ENCODE results near the gene N4BP3.
"Not testable (repeated sequence)": the region's sequence is repeated elsewhere in the genome, so short reads cannot be mapped to it uniquely, and the experiment has no call there.

Gene N4BP3

GRCh38 chr5:178113141-178113787, at the start of gene N4BP3:
TSS of gene N4BP3 (plus strand) at chr5:178113532. CDS start at chr5:178119584, 6,052 bp downstream.
- peak in 2 of 56 donors; percentile 35 to 55 for DNase-seq

- no peak for DNase-seq
These were observed 45.6 kb upstream of the N4BP3 start for GRCh38 chr5:178067755-178068154.

- peak in 2 of 56 donors; percentile 2 to 11 for DNase-seq
These were observed 45.0 kb upstream of the N4BP3 start for GRCh38 chr5:178068293-178068692.

- peak in 7 of 56 donors; percentile 0 to 15 (median 10) for DNase-seq
These were observed 43.4 kb upstream of the N4BP3 start for GRCh38 chr5:178069909-178070308.

- no peak for DNase-seq
These were observed 42.2 kb upstream of the N4BP3 start for GRCh38 chr5:178071108-178071507.

- no peak for DNase-seq
These were observed 40.6 kb upstream of the N4BP3 start for GRCh38 chr5:178072749-178073148.

- peak in 3 of 56 donors; percentile 7 to 55 (median 9) for DNase-seq
These were observed 38.9 kb upstream of the N4BP3 start for GRCh38 chr5:178074266-178074952.

- DNase-seq: not testable (repeated sequence)
These were observed 36.4 kb upstream of the N4BP3 start for GRCh38 chr5:178076965-178077364.

- DNase-seq: no peak
These were observed 35.6 kb upstream of the N4BP3 start for GRCh38 chr5:178077751-178078150.

- no peak for DNase-seq
These were observed 34.9 kb upstream of the N4BP3 start for GRCh38 chr5:178078197-178079010.

GRCh38 chr5:178080056-178080455, 33.3 kb upstream of the N4BP3 start:
- no peak for DNase-seq

GRCh38 chr5:178080618-178081410, 32.5 kb upstream of the N4BP3 start:
- DNase-seq: no peak

- DNase-seq: no peak
These were observed 31.6 kb upstream of the N4BP3 start for GRCh38 chr5:178081571-178082243.

GRCh38 chr5:178083922-178084321, 29.4 kb upstream of the N4BP3 start:
- DNase-seq: no peak

GRCh38 chr5:178085316-178085715, 28.0 kb upstream of the N4BP3 start:
- no peak for DNase-seq

- no peak for DNase-seq
These were observed 27.1 kb upstream of the N4BP3 start for GRCh38 chr5:178086266-178086665.

- DNase-seq: not testable (repeated sequence)
These were observed 26.1 kb upstream of the N4BP3 start for GRCh38 chr5:178087199-178087598.

- DNase-seq: no peak
These were observed 22.5 kb upstream of the N4BP3 start for GRCh38 chr5:178090856-178091255.

GRCh38 chr5:178093134-178093533, 20.2 kb upstream of the N4BP3 start:
- DNase-seq: no peak

GRCh38 chr5:178094345-178094744, 19.0 kb upstream of the N4BP3 start:
- DNase-seq: no peak

GRCh38 chr5:178098685-178099084, 14.6 kb upstream of the N4BP3 start:
- no peak for DNase-seq
